ENCODE results near the gene HLF. TPM values are rescaled to one million over a fixed set of nuclear protein-coding genes. Genes with fewer than 3 reads are reported as not detected.

Gene HLF
- total RNA-seq, 1 donor from 2014 or later, result 0.32 TPM

- H3K36me3 Mint-ChIP-seq (ENCODE audit: unreplicated experiment), result peaks cover 7% of the 10 kb centered on the region
- no peaks in the 10 kb centered on the region for H3K9me3 Mint-ChIP-seq (ENCODE audit: unreplicated experiment)
- H3K4me1 Mint-ChIP-seq (ENCODE audit: low read depth, unreplicated experiment), result no peaks in the 10 kb centered on the region
- H3K4me3 Mint-ChIP-seq (ENCODE audit: unreplicated experiment), result no peak overlapping the region
- no peak for DNase-seq
- H3K27me3 Mint-ChIP-seq (ENCODE audit: unreplicated experiment), result peaks cover 1% of the 10 kb centered on the region
- H3K27ac Mint-ChIP-seq (ENCODE audit: unreplicated experiment), result no peak overlapping the region
- TF ChIP-seq CTCF (IDR thresholded peaks at IDR 0.05; ENCODE audit: partially characterized antibody, unreplicated experiment), result no peak
Measured at GRCh38 chr17:55341432-55341831, 76.7 kb downstream of the HLF start.

GRCh38 chr17:55342800-55343585, 78.2 kb downstream of the HLF start:
- no peak for TF ChIP-seq CTCF (IDR thresholded peaks at IDR 0.05; ENCODE audit: partially characterized antibody, unreplicated experiment)
- no peaks in the 10 kb centered on the region for H3K27me3 Mint-ChIP-seq (ENCODE audit: unreplicated experiment)
- H3K9me3 Mint-ChIP-seq (ENCODE audit: unreplicated experiment), result no peaks in the 10 kb centered on the region
- no peak overlapping the region for H3K4me3 Mint-ChIP-seq (ENCODE audit: unreplicated experiment)
- peaks cover 7% of the 10 kb centered on the region for H3K36me3 Mint-ChIP-seq (ENCODE audit: unreplicated experiment)
- DNase-seq, result no peak
- no peaks in the 10 kb centered on the region for H3K4me1 Mint-ChIP-seq (ENCODE audit: low read depth, unreplicated experiment)
- no peak overlapping the region for H3K27ac Mint-ChIP-seq (ENCODE audit: unreplicated experiment)

- Mint-ChIP-seq H3K27ac (ENCODE audit: unreplicated experiment) (no peak overlapping the region), H3K4me1 (ENCODE audit: low read depth, unreplicated experiment) (no peaks in the 10 kb centered on the region), H3K27me3 (ENCODE audit: unreplicated experiment) (no peaks in the 10 kb centered on the region), H3K36me3 (ENCODE audit: unreplicated experiment) (peaks cover 7% of the 10 kb centered on the region), H3K9me3 (ENCODE audit: unreplicated experiment) (no peaks in the 10 kb centered on the region), H3K4me3 (ENCODE audit: unreplicated experiment) (no peak overlapping the region)
- no peak for DNase-seq
- TF ChIP-seq CTCF (IDR thresholded peaks at IDR 0.05; ENCODE audit: partially characterized antibody, unreplicated experiment), result no peak
Measured at GRCh38 chr17:55343900-55344513, 79.2 kb downstream of the HLF start.

- H3K4me3 Mint-ChIP-seq (ENCODE audit: unreplicated experiment), result no peak overlapping the region
- peaks cover 7% of the 10 kb centered on the region for H3K36me3 Mint-ChIP-seq (ENCODE audit: unreplicated experiment)
- no peak for TF ChIP-seq CTCF (IDR thresholded peaks at IDR 0.05; ENCODE audit: partially characterized antibody, unreplicated experiment)
- H3K4me1 Mint-ChIP-seq (ENCODE audit: low read depth, unreplicated experiment), result no peaks in the 10 kb centered on the region
- DNase-seq, result no peak
- no peak overlapping the region for H3K27ac Mint-ChIP-seq (ENCODE audit: unreplicated experiment)
- H3K9me3 Mint-ChIP-seq (ENCODE audit: unreplicated experiment), result no peaks in the 10 kb centered on the region
- H3K27me3 Mint-ChIP-seq (ENCODE audit: unreplicated experiment), result no peaks in the 10 kb centered on the region
Measured at GRCh38 chr17:55344514-55344997, 79.8 kb downstream of the HLF start.

GRCh38 chr17:55345132-55345531, 80.4 kb downstream of the HLF start:
- no peaks in the 10 kb centered on the region for H3K4me1 Mint-ChIP-seq (ENCODE audit: low read depth, unreplicated experiment)

More at GRCh38 chr17:55345132-55345531, 80.4 kb downstream of the HLF start:
- no peak for DNase-seq
- Mint-ChIP-seq H3K9me3 (ENCODE audit: unreplicated experiment) (no peaks in the 10 kb centered on the region), H3K36me3 (ENCODE audit: unreplicated experiment) (peaks cover 2% of the 10 kb centered on the region), H3K27ac (ENCODE audit: unreplicated experiment) (no peak overlapping the region), H3K27me3 (ENCODE audit: unreplicated experiment) (no peaks in the 10 kb centered on the region), H3K4me3 (ENCODE audit: unreplicated experiment) (no peak overlapping the region)
- TF ChIP-seq CTCF (IDR thresholded peaks at IDR 0.05; ENCODE audit: partially characterized antibody, unreplicated experiment), result no peak

Measured in glutamatergic neuron (in vitro differentiated cells).